GM21390 (cell line): ENCODE results near the gene LRMDA.

Source experiments
- ATAC-seq: cut with Tn5 transposase; IDR thresholded peaks from one replicate; pipeline ENCODE4 v1.9.1; 2021; ENCODE audit not compliant: unreplicated experiment

Gene LRMDA

DNA sequence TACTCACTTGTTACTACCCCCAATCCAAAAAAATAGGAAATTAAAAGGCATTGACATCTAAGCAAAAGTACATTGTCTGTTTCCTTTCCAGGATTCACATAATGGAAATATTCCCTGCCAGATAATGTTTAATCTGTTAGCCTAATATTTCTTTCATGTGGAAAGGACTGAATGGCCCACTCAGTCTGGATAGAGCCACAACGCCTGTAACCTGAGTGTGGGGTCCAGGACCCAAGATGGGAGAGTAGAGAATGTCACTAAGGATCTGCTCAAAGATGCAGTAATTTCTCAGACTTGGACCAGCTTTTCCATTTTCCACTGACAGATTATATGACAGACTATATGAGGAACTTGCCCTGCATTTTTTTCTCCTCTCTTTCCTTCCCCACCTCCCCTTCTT is 1117.3 kb downstream of the LRMDA start:
- no peak for ATAC-seq

DNA sequence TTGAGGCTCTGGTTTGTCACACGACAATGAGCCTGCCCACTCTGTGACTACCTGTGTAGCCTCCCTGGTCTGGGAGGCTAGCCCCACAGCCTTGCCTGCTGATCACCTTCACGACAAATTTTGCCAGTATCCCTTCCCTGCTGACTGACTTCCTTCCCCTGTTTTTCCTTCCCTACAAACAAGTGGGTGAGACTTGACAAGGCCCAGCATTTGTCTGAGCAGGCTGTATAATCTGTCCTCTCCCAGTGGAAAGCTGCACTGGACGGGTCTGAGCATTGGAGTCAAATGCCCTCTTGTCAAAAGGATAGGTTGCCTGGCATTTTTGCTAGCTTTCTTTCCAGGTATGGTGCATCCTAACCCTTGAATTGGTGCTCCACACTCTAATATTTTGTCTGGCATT is 1117.7 kb downstream of the LRMDA start:
- no peak for ATAC-seq

DNA sequence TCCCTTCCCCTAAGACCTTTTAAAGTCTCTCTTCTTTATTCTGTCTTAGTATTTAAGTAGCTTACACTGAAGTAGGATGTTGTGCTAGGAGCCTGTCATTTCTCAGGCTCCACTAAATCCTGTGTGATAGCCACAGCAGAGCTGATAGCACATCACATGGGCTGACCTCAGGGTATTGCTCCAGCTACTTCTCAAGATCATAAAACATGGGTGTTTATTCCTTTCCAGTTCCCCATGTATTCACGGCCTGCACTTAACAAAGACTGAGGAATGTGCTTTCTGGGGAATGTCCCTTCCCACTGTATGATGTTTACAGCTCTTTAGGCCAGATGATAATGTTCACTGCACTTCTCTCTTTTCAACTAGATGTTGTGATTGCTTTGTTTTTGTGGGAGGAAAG is 1119.4 kb downstream of the LRMDA start:
- no peak for ATAC-seq

DNA sequence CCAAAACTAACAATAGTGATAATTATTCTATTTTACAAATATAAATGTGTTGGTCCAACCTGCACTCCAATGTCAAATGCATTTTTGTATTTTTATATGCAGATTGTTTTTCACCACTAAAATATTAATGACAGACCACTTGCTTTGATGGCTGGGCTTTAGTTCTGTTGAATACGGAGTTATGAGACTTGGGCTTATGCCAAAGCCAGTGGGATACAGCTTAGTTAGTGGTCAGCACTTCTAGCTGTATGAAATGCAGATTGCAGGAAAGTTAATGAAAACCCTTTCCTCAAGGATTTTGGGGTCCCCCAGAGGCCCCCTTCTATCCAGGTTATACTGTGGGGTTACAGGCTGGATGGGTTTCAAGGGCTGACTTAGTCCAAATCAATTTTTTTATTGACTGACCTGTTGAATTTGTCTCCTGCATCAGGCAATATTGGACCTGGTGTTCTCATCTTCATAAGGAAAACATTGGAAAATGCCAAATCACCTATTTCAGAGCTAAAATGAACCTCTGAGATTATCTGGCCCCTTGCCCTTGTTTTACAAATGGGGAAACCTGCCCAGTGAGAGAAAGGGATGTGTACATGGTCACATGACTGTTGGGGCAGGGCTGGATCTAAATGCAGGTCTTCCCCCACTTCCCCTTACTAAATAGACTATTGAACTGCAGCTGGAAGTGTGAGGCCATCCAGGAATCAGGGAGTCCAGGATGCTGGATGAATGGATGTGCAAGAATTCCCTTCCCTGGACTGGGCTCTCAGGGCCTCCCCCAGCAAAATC is 1120.9 kb downstream of the LRMDA start:
- no peak for ATAC-seq

DNA sequence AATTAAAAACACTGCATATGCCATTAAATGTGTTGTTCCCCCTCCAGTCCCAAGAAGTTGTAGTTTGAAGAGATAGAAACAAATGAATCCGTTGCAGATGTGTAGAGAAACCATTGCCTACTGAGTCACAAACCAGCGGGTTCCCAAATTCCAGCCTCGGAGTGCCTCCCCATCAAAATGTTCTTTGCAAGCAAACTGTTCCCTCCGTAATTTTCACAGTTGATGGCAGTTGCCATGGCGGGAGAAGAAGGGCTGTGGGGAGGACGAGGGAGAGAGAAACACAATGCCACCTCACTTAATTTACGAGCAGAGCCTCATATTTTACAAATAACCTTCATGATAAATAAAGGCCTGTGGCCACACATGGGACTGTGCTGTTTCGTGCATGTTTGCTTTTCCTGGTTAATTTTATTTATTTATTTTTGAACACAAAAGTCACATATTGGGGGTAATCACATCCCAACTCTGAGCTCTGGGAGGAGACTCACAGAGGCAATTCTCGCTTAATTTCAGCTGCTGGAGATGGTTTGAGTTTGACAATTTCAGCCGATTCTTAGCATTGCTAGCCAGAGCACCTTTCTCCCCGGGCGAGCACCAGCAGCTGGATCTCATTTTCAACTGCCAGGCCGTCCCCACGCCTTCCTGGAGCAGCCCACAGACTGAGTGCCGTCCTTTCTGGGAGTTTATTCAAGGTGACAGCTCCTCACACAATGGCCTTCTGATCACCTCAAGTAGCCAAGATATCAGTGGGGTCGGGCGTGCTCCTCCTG is 1122.0 kb downstream of the LRMDA start:
- ATAC-seq: no peak

DNA sequence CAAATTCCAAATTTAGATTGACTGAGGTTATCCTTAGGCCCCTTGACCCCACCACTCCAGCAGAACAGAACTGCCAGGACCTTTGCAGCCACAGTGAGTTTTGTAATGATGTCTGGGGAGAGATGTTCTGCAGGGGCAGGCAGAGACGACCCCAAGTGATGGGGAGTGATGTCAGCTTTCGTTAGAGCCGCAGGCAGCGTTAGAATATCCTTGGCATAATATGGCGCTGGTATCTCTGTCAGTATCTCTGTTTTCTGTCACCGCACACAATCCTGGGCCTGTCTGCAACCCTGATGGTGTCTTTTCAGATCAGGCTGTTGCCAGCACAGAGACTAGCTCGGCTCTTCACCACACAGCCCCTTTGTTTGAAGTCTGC is 1122.6 kb downstream of the LRMDA start:
- no peak for ATAC-seq

DNA sequence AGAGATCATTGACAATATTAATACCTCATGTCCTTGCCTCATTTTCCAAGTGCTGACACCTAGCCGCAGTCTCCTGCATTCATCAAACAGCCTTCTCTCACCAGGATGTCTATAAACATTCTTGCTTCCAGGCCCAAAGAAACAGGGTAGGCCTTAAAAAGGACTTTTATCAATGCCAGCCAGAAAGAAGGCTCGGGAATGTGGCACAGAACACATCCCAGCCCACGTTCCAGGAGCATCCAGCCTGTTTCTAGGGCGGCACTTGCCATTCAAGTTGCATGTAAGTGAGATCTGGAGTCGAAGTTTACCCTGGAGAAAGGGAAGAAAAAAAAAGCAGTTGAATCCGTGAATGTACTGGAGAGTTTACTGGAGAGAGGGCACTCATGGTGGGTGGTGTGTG is 1123.1 kb downstream of the LRMDA start:
- no peak for ATAC-seq

DNA sequence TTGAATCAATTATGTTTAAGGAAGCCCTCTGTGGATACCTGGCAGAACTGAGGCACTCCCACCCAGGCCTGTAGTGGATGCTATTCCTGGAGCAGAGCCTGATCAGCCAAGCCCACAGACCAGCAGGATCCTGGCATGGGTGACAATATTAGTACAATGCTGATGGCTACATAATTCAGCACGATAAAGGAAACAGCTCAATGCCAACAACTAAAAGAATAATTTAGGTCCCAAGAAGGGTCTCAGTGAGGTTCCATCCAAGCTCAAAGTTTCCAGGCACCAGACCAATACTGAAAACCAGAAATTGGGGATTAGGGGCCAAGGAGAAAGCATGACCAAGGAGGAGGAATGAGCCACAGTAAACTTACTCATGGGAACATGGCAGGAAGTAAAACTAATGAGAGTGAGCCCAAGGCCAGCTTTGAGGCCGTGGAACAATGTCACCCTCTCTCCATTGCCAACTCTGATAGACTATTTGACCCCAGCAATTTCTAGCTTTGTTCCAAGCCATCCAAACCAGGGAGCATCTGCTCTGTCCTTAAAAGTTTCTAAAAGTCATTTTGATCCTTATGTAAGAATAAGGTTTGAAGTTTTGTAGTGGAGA is 1123.7 kb downstream of the LRMDA start:
- ATAC-seq: no peak

DNA sequence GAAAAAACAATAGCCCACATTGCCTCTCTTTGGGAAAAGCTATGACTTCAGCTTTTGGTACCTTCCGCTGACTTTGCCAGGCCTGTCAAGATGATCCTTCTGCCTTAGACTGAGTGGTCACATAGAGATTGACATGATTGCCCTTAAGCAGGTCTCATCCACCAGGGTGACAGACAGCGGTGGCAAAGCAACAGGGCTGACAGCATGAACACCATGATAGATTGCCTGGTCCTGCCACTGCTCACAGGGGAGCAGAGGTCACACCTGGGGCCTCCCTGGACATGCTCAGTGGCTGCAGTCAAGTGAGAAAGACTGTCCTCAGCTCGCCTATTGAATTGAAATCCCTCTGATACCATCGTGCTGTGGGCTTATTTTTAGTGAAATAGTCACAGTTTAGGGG is 1125.9 kb downstream of the LRMDA start:
- no peak for ATAC-seq

DNA sequence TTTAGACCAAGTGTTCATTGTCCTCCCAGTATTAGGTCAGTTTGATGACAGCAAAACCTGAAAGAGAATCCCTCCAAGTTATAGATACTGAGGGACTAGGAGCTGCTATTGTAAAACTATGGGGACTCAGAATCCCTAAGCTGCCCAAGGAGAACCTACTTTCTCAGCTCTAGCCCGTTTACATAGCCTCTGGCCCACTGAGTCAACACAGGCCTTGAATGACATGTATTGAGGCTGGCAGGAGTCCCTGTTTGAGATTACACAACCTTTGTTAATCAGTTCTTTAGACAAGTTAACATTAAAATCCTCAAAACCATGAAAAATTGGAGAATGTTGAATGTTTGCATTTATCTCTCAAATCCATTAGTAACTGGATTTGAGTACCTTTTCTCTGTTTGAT is 1127.2 kb downstream of the LRMDA start:
- ATAC-seq: no peak

DNA sequence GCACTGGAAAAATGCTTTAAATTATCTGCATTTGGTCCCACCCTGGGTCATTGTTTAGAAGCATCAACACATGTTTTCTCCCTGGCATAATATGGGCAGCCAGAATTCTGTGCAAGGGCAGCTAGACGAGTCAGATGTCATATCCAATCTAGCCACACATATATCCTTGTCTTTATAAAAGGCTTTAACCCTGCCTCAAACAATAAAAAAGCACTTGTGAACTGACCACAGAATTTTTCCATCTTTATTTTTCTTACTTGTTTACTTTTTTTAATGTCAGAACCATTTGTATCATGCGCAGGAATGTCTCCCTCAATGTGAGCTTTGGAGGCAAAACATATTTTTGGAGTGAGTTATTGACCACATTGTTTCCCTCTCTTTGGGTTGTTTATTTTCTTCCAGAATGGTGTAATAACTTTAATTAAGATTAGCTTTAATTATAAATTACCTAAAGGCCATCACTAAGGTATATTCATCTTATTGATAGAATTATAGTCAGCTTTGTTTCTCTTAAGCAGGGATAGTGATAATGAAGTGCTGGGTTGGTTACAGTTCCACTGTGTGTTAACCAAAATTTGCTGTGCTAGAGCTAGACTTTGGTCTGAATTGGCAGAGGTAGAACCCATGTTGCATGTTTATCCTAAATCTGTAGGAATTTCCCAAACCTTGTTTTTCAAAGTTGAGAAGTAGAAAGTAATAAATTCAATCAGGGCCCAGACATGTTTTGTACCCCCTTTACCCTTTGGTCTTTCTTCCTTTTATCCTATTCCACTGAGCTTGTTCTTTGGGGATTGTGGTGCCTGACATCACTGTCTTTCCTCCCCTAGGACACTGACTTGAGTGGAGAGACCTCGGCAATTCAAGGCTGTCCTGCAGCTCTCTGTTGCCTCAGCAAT is 1127.8 kb downstream of the LRMDA start:
- no peak for ATAC-seq

DNA sequence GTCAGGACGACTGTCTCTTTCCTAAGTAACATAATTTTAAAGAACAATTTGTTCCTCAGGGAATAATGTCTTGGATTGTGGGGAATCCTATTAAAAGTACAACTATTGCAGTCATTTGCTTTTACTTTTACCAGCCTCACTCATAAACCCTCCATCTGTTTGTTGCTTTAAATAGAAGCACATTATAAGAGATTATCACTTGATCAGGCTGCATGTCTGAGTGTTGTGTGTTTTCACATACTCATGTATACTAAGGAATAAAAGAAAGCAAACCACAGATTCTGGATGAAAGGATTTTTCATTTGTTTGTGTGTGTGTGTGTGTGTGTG is 1128.4 kb downstream of the LRMDA start:
- no peak for ATAC-seq

DNA sequence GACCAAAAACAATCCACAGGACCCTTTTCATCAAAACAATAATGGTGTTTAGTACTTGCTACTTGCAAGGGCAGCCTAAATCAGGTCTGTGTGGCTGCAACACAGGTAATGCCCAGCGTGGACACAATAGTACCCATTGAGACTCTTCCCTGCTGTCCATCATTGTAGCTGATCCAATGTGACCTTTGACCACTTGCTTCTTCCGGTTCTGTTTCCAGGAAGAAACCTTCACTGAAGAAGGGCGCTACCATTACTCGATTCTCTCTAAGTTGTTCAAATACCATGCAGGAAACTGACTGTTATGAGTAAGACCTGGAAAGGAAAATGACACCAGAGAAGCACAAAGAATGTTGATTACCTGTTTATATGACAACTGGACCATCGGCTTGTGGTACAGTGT is 1128.9 kb downstream of the LRMDA start:
- ATAC-seq: no peak

DNA sequence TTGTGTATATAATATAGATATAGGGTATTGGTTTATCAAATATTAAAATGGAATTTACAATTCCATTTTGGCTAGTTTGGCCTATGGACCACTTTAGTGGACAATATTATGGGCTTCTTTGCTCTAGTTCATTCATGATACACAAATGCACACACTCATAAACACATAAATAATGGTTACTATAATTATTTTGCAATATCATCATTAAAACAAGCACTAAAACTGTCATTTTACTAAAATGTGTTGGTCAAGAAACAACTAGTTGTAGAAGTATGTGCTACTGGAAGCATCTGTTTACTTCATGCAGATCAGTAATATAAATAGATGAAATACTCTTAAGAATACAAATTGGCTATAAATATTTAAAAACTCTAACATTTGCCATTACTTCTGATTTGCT is 1131.9 kb downstream of the LRMDA start:
- ATAC-seq: no peak

DNA sequence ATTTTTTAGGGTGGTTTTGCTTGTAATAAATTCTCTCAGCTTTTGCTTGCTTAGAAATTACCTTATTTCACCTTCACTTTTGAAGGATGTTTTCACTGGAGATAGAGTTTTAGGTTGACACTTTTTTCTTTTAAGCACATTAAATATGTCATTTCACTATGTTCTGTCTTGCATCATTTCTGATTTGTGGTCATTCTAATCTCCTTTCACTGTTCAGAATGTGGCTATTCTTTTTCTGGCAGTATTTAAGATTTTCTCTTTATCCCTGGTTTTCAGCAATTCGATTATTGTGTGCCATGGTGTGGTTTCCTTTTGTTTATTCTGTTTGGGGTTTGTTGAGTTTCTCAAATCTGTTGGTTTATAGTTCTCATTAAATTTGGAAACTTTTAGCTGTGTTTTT is 1140.6 kb downstream of the LRMDA start:
- ATAC-seq: no peak

DNA sequence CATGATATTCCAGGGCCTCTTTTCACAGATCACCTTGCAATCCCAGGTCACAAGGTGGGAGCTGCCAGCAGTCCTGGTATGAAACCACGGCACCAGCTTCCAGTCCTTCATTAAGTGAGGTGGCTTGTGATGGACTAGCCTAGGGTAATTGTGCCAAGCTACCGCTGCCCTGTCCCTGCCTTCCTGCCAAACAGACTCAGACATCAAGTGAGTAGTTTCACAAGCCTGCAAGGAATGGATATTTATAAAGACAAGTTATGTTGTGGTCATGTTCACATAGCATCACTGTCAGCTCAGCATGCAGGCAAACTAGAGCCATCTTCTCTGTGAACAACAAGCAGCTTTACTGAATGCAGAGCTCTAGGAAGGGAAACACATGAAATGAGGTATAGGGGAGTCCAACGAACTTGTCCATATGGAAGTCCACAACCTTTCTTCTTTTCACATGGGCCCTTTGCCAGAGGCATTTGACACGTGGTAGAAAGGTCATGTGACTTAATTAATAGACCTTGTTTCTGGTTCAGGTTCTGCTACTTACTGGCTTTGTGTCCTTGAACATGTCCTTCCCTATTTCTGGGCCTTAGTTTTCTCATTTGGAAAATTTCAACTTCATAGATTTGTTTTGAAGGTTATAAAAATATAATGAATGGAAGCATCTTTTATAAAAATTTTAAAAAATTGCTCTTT is 1145.0 kb downstream of the LRMDA start:
- ATAC-seq: no peak

DNA sequence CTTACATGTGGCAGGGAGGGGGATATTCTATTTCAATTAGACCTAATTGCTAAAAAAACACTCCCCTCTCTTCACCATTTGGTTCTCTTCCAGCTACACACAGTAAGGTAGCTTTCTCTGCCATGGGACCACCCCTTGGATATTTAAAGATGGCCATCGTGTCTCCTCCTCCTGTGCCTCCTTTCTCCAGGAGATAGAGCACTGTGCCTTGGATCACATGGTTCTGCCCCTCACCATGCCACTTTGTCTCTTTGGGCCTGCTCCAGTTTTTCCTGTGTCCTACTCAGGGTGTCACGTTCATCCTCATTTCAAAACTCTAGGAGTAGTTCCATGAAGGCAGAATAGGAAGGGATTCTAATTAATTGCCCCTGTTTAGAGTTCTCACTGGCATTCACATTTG is 1146.0 kb downstream of the LRMDA start:
- ATAC-seq: no peak

DNA sequence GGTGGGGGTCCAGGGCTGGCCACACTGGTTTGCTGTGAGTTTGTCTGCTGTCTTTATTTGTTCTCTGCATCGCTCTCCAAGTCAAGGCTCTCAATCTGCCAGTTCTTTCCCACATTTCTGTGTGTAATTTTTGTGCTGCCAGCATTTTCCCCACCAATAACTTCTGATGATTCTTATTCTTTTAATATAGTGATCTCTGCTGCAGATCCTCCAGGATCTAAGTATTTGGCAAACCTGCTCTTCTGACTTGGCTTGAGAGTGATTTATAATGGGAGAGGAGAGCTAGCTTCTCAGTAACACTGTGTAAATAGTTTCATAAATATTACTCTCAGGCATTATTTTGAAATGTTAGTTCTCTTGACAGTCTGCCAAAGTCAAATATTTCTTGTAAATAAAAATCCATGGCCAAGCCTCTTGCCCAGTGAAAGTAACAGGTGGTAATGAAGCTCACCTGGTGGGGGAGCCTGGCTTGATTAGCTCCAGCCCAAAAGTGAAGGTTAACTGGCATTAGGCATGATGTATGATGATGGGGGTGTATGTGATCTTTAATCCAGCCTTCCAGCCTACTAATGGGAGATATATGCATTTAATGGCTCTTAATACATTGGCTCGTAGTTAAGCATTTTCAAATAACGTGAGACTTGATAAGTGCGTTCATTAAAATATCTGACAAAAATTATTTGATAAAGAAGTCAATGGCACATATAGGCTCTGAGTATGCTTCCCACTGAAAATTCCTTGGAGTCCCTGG is 1150.3 kb downstream of the LRMDA start:
- no peak for ATAC-seq

DNA sequence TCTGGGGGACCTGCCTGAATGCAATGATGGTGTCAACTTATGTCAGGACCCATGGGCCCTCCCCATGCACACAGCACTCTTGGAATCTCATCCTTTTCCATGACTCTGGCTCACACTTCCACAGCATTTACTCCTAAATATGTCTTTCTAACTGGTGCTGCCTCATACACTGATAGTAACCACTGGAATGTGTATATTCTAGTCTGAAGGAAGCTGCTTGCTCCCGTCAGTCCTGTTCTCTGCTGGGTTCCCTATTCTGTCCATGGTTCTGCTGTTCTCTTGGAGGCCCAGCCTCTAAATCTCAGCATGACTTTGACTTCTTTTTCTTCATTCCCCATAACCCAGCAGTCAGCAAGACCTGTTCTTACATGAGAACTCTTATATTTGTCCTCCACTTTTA is 1151.1 kb downstream of the LRMDA start:
- ATAC-seq: no peak

DNA sequence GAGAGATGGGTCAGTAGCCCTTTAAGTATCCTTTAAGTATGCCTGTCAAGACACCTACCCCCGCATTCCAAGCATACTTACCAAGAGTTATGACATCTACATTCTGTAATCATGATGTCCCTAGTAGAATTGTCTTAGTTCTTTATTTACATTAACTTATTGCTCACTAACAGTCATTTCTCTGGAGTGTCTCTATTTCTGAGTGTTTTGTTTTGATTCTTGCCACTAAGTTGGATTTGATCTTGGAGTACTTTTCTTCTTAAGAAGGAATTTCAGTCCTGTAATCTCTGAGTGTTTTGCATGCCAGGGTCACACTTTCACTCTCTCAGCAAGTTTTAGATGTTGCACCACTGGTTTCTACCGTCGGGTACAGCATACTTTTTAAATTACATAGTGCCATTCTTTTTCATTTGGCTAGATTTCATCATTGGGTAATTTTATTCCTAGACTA is 1152.3 kb downstream of the LRMDA start:
- no peak for ATAC-seq
